ENCODE measurements around the gene GRM8.

GRM8 gene

GRCh38 chr7:126774077-126774476 is 478.7 kb downstream of the GRM8 start:
- no peak for TF ChIP-seq CTCF (IDR thresholded peaks at IDR 0.05; ENCODE audit: extremely low read depth, missing control alignments)
- DNase-seq (ENCODE audit: low spot score): no peak

DNA sequence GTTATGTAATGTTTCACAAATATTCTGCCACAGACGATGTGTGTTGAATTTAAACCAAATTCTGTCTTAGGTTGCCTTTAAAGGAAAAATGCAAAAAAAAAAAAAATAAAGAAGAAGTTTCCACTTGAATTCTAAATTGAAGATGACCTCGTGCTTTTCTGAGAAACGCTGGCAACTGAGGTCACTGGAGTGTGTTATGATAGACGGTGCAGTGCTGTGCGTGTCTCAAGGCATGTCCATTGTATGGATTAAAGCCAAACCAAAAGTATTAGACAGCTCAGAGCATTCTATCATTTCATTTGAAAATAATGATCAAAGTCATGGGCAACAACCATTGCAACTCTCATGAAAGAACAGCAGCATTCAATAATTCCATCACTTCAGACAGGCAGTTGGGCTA is 483.9 kb downstream of the GRM8 start:
- DNase-seq (ENCODE audit: low spot score): no peak
- TF ChIP-seq CTCF (IDR thresholded peaks at IDR 0.05; ENCODE audit: extremely low read depth, missing control alignments): no peak

GRCh38 chr7:126760914-126761577 is 491.7 kb downstream of the GRM8 start:
- TF ChIP-seq CTCF (IDR thresholded peaks at IDR 0.05; ENCODE audit: extremely low read depth, missing control alignments): no peak
- DNase-seq (ENCODE audit: low spot score): no peak

DNA sequence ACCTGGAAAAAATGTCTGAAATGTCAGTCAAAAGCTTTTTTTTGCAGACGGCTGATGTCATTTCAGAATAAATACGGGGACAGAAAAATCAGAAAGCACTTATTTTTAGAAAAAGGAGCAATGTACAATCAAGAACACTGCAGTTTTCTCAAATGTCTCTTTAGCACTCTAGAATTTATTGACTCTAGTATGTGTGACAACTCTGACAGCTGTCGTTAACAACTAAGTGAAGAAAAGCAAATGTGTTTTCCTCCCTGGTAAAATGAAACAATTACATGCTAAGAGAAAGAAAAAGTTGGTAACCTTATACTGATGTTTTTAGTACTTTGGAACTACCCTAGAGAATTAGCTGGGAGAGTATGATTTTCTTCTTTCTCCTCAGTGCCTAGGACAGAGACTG is 497.4 kb downstream of the GRM8 start:
- no peak for DNase-seq (ENCODE audit: low spot score)
- no peak for TF ChIP-seq CTCF (IDR thresholded peaks at IDR 0.05; ENCODE audit: extremely low read depth, missing control alignments)

GRCh38 chr7:126750207-126750911 is 502.4 kb downstream of the GRM8 start:
- no peak for DNase-seq (ENCODE audit: low spot score)
- no peak for TF ChIP-seq CTCF (IDR thresholded peaks at IDR 0.05; ENCODE audit: extremely low read depth, missing control alignments)

DNA sequence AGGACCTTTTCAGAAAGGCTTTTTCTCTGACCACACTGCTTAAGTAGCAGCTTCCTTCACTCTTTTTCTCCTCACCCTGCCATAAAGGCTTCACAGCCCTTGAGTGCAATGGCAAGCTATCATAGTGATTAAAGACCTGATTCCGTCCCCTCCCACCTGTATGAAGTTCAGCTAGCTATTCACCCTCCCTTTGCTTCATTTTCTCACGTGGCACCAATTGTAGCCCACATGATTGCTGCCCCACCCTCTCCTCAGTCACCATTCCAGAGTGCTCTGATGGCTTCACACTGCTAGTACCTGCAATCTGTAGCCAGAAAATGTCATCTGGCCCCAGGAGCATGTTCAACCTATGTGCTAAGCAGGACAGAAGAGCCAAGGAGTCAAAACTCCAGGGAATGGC is 523.8 kb downstream of the GRM8 start:
- no peak for DNase-seq (ENCODE audit: low spot score)

More for the DNA sequence above, 523.8 kb downstream of the GRM8 start:
- TF ChIP-seq CTCF (IDR thresholded peaks at IDR 0.05; ENCODE audit: extremely low read depth, missing control alignments): no peak
